Activated CD4-positive, alpha-beta T cell treated with anti-CD3 and anti-CD28 coated beads for 36 hours (primary cell): ENCODE results near the gene RAMACL. TPM values are rescaled to one million over a fixed set of nuclear protein-coding genes. Genes with fewer than 3 reads are reported as not detected.
"Not testable (repeated sequence)": the region's sequence is repeated elsewhere in the genome, so short reads cannot be mapped to it uniquely, and the experiment has no call there.

Experiments used
- ATAC-seq: fragments of 200-7000 bp; cut with Tn5 transposase; one replicate; pipeline ENCODE4 v1.10.0; 2021; ENCODE audit warnings: mild to moderate bottlenecking, moderate library complexity
- CTCF ChIA-PET: fragments of 350-600 bp; sonication (Branson Sonifier 250); formaldehyde crosslinking; loops from one replicate; lab custom pipeline; 2021; ENCODE audit warnings: antibody characterized with exemption; lab: Charles Lee
- POLR2A ChIA-PET: fragments of 350-600 bp; sonication (Branson Sonifier 250); formaldehyde crosslinking; loops from one replicate; lab custom pipeline; 2021; ENCODE audit warnings: antibody characterized with exemption, inconsistent platforms; lab: Charles Lee
- DNase-seq: peaks from one replicate; pipeline ENCODE4 v3.0.0-alpha.2; 2020
- H3K27ac Mint-ChIP-seq: one replicate; pipeline ENCODE4 v1.8.0; 2021; ENCODE audit warnings: mixed read lengths
- H3K27me3 Mint-ChIP-seq: one replicate; pipeline ENCODE4 v1.8.0; 2021; ENCODE audit warnings: mixed read lengths
- H3K36me3 Mint-ChIP-seq: one replicate; pipeline ENCODE4 v1.8.0; 2021; ENCODE audit warnings: low read depth, mixed read lengths
- H3K4me1 Mint-ChIP-seq: one replicate; pipeline ENCODE4 v1.8.0; 2021; ENCODE audit warnings: mixed read lengths
- H3K4me3 Mint-ChIP-seq: one replicate; pipeline ENCODE4 v1.8.0; 2021; ENCODE audit warnings: mild to moderate bottlenecking, moderate library complexity, mixed read lengths
- H3K9me3 Mint-ChIP-seq: one replicate; pipeline ENCODE4 v1.8.0; 2021; ENCODE audit warnings: low read depth, mixed read lengths
- intact Hi-C, 2 experiments: fragments of 100-400 bp; cut with DNase I in 1 of 2; cut with micrococcal nuclease in 1 of 2; formaldehyde crosslinking; loops; one replicate each; pipeline versions ENCODE4 v1.14.2 to v1.15.1; 2022 to 2024; cut with DNase I, micrococcal nuclease
- total RNA-seq, 2 experiments: library from RNA; stranded (reverse); gene quantifications; one replicate each; pipeline ENCODE4 v1.2.3, GENCODE V29; 2021

The RAMACL gene
- total RNA-seq = under 1 TPM; 0.30 to 0.41 TPM

- ATAC-seq (peak; percentile 93), DNase-seq (peak; percentile 71)
- ChIA-PET POLR2A (no interaction called here), CTCF (no interaction called here)
- H3K36me3 Mint-ChIP-seq = no peaks in the 10 kb centered on the region
- H3K27me3 Mint-ChIP-seq = no peaks in the 10 kb centered on the region
- intact Hi-C loops = no loop called here
- H3K27ac Mint-ChIP-seq = no peak within 1 kb of the TSS
- no peaks in the 10 kb centered on the region for H3K9me3 Mint-ChIP-seq
- H3K4me1 Mint-ChIP-seq = peaks cover 20% of the 10 kb centered on the region
- H3K4me3 Mint-ChIP-seq = no peak within 1 kb of the TSS
Measured at GRCh38 chr6:166586424-166587156, at the start of gene RAMACL. Gene RAMACL, minus strand, starts transcription at chr6:166586678. Its CDS starts 201 bp downstream, at chr6:166586477.

GRCh38 chr6:166635013-166635970 is 48.8 kb upstream of the RAMACL start:
- H3K27ac Mint-ChIP-seq = no peak overlapping the region
- H3K27me3 Mint-ChIP-seq = peaks cover 15% of the 10 kb centered on the region
- peaks cover 4% of the 10 kb centered on the region for H3K4me1 Mint-ChIP-seq
- ChIA-PET POLR2A (no interaction called here), CTCF (no interaction called here)
- intact Hi-C loops = no loop called here
- no peaks in the 10 kb centered on the region for H3K9me3 Mint-ChIP-seq
- DNase-seq = no peak
- no peak overlapping the region for H3K4me3 Mint-ChIP-seq
- ATAC-seq = no peak
- H3K36me3 Mint-ChIP-seq = no peaks in the 10 kb centered on the region

- H3K4me3 Mint-ChIP-seq, H3K9me3 Mint-ChIP-seq, H3K27ac Mint-ChIP-seq, CTCF ChIA-PET, POLR2A ChIA-PET, DNase-seq, intact Hi-C loops, H3K36me3 Mint-ChIP-seq, H3K4me1 Mint-ChIP-seq, ATAC-seq: not testable (repeated sequence)
- peaks cover 15% of the 10 kb centered on the region for H3K27me3 Mint-ChIP-seq
Measured at GRCh38 chr6:166634581-166634980, 48.1 kb upstream of the RAMACL start.

GRCh38 chr6:166633732-166634535 is 47.5 kb upstream of the RAMACL start:
- ATAC-seq (no peak), DNase-seq (no peak)
- Mint-ChIP-seq H3K4me1 (peaks cover under 1% of the 10 kb centered on the region), H3K9me3 (no peaks in the 10 kb centered on the region), H3K36me3 (no peaks in the 10 kb centered on the region), H3K27ac (no peak overlapping the region), H3K4me3 (no peak overlapping the region), H3K27me3 (peaks cover 16% of the 10 kb centered on the region)
- CTCF ChIA-PET = no interaction called here
- intact Hi-C loops = no loop called here
- POLR2A ChIA-PET = no interaction called here

DNA sequence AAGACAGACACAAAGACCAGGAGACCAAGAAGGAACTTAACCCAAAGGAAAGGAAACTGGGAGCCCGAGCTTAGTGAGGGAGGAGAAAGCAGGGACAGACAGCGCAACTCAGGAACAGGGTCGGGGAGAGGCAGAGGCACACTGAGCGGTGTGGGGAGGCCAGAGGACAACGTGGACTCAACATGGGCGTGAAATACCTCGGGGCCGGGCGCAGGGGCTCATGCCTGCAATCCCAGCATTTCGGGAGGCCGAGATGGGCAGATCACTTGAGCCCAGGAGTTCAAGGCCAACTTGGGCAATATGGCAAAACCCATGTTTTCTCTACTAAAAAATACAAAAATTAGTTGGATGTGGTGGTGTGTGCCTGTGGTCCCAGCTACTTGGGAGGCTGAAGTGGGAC is 46.3 kb upstream of the RAMACL start:
- Mint-ChIP-seq H3K27ac (no peak overlapping the region), H3K4me3 (no peak overlapping the region), H3K36me3 (no peaks in the 10 kb centered on the region), H3K4me1 (peaks cover 9% of the 10 kb centered on the region), H3K27me3 (peaks cover 21% of the 10 kb centered on the region), H3K9me3 (no peaks in the 10 kb centered on the region)
- CTCF ChIA-PET = no interaction called here
- intact Hi-C loops = no loop called here
- DNase-seq (no peak), ATAC-seq (no peak)
- POLR2A ChIA-PET = no interaction called here

DNA sequence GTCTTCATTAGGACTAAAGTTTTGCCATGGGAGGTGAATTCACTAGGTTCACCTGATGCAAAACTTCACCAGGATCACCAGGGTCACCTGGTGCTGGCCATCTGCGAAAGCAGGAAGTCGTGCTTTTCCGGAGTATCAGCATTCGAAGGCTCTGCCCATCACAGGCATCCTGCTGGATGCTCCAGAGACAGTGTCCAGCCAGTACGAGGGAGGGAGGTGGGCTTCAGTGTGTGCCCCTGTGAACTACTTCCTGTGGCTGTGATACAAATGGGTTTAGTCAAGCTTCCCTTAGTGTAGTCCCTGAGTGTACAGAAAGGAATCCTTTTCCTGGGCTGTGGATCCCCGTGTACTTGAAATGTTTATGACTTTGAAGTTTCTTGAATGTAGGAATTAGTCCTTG is 44.0 kb upstream of the RAMACL start:
- POLR2A ChIA-PET = no interaction called here
- no peak for DNase-seq
- no peak for ATAC-seq
- H3K9me3 Mint-ChIP-seq = no peaks in the 10 kb centered on the region
- H3K4me3 Mint-ChIP-seq = no peak overlapping the region
- H3K4me1 Mint-ChIP-seq = peaks cover 14% of the 10 kb centered on the region
- H3K27me3 Mint-ChIP-seq = peaks cover 26% of the 10 kb centered on the region
- H3K36me3 Mint-ChIP-seq = no peaks in the 10 kb centered on the region
- CTCF ChIA-PET = interaction anchor here (0.6 kb wide), 1 partner anchor 327 kb away, joined by 4 read pairs; no protein-coding TSS in a partner anchor
- no peak overlapping the region for H3K27ac Mint-ChIP-seq
- intact Hi-C loops = no loop called here

- ChIA-PET POLR2A (interaction anchor here (1.0 kb wide), 1 partner anchor 11 kb away, joined by 4 read pairs; no protein-coding TSS in a partner anchor), CTCF (no interaction called here)
- no peak overlapping the region for H3K4me3 Mint-ChIP-seq
- H3K36me3 Mint-ChIP-seq = no peaks in the 10 kb centered on the region
- no peaks in the 10 kb centered on the region for H3K9me3 Mint-ChIP-seq
- H3K27me3 Mint-ChIP-seq = peaks cover 29% of the 10 kb centered on the region
- no peak overlapping the region for H3K27ac Mint-ChIP-seq
- ATAC-seq (no peak), DNase-seq (no peak)
- H3K4me1 Mint-ChIP-seq = peaks cover 14% of the 10 kb centered on the region
- intact Hi-C loops = loop anchor here (5.0 to 10.0 kb wide), 3 partner anchors 212 to 723 kb away; no protein-coding TSS in a partner anchor
Measured at GRCh38 chr6:166629628-166630027, 43.1 kb upstream of the RAMACL start.

GRCh38 chr6:166627875-166628801 is 41.7 kb upstream of the RAMACL start:
- POLR2A ChIA-PET = no interaction called here
- Mint-ChIP-seq H3K4me3 (peak overlapping the region; percentile 71), H3K36me3 (no peaks in the 10 kb centered on the region), H3K27ac (peak overlapping the region; percentile 77), H3K4me1 (peaks cover 14% of the 10 kb centered on the region), H3K27me3 (peaks cover 25% of the 10 kb centered on the region), H3K9me3 (no peaks in the 10 kb centered on the region)
- CTCF ChIA-PET = interaction anchor here (0.6 to 1.5 kb wide), 4 partner anchors 11 to 329 kb away, joined by 3 to 5 read pairs (median 4); no protein-coding TSS in a partner anchor
- intact Hi-C loops = loop anchor here (1.0 to 10.0 kb wide), 11 partner anchors 113 to 724 kb away; partner anchors contain the start of genes CEP43 (in 2 of the 2), RNASET2 (in 1 of the 2) and SFT2D1 (in 1 of the 2)
- DNase-seq = peak; percentile 66
- peak; percentile 17 for ATAC-seq

DNA sequence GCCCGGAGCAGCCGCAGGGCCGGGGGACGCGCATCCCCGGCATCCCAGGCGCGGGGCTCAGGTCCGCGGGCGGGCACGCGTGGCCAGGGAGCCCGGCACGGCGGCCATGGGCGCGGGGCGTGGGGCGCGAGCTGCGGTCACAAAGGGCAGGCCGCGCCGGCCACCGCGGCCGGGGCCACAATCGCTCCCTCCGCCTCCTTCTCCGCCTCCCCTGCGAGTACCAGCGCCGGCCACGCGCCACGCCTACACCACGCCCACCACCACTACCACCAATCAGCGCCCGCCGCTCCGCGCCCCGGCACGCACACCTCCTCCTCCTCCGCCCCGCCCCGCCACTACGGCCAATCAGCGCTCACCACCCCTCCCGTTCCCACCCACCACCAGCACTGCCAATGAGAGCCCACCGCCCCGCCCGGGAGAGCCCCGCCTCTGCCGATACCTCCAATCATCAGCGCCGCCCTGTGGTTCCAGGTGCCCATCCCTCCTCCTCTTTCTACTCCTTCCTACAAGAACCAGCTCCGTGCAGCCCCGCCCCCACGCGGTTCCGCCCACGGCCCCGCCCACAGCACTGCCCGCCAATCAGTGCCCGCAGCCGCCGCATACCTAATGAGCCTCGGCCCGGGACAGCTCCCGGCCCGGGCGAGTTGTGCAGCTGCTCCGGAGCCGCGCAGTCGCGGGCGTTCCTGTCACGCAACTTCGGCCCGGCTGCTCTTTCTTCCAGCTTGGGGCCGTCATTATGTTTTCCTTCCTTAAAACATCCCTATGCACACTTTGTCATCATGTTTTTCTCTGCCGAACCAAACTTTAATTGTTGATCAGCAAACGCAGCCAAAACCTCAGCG is 40.8 kb upstream of the RAMACL start, which contains the start of gene RPS6KA2:
TSS of gene RPS6KA2 (minus strand) at position 219 of the 842 bp plus-strand sequence. CDS start 232 bp downstream, outside the sequence.
- CTCF ChIA-PET = interaction anchor here (0.6 to 1.5 kb wide), 5 partner anchors 12 to 328 kb away, joined by 3 to 5 read pairs (median 4); no protein-coding TSS in a partner anchor

More for the DNA sequence above, 40.8 kb upstream of the RAMACL start, which contains the start of gene RPS6KA2:
- intact Hi-C loops = loop anchor here (1.0 to 10.0 kb wide), 11 partner anchors 112 to 725 kb away; partner anchors contain the start of genes CEP43 (in 2 of the 2), RNASET2 (in 1 of the 2) and SFT2D1 (in 1 of the 2)
- H3K36me3 Mint-ChIP-seq = no peaks in the 10 kb centered on the region
- peak within 1 kb of the TSS; percentile 71 for H3K4me3 Mint-ChIP-seq
- POLR2A ChIA-PET = no interaction called here
- no peaks in the 10 kb centered on the region for H3K9me3 Mint-ChIP-seq
- peak within 1 kb of the TSS; percentile 77 for H3K27ac Mint-ChIP-seq
- ATAC-seq (peak; percentile 96), DNase-seq (peak; percentile 100)
- H3K27me3 Mint-ChIP-seq = peaks cover 22% of the 10 kb centered on the region
- H3K4me1 Mint-ChIP-seq = peaks cover 14% of the 10 kb centered on the region
